HAP-1 (cell line): ENCODE data around the gene EVI5L.
"Not testable (repeated sequence)": the region's sequence is repeated elsewhere in the genome, so short reads cannot be mapped to it uniquely, and the experiment has no call there.

ENCODE experiments used
- DNase-seq, 2 experiments: peaks; one replicate each; pipeline ENCODE4 v3.0.0-alpha.2; 2016 to 2020; ENCODE audit warnings: low spot score in 2 of 2
- H3K27me3 ChIP-seq: fragments of 250-450 bp; sonication (Bioruptor Pico); 2 replicates; pipeline ENCODE4 v1.5.1; 2020; ENCODE audit warnings: low read depth, mild to moderate bottlenecking, moderate library complexity
- H3K36me3 ChIP-seq: fragments of 250-450 bp; sonication (Bioruptor Pico); replicated peaks from 2 replicates; pipeline ENCODE4 v1.5.1; 2020; ENCODE audit warnings: mild to moderate bottlenecking
- H3K4me1 ChIP-seq: fragments of 250-450 bp; sonication (Bioruptor Pico); 2 replicates; pipeline ENCODE4 v1.5.1; 2020; ENCODE audit warnings: mild to moderate bottlenecking
- H3K4me3 ChIP-seq: fragments of 250-450 bp; sonication (Bioruptor Pico); 2 replicates; pipeline ENCODE4 v1.5.1; 2020; ENCODE audit warnings: mild to moderate bottlenecking, moderate library complexity
- H3K9me3 ChIP-seq: fragments of 250-450 bp; sonication (Bioruptor Pico); 2 replicates; pipeline ENCODE4 v1.5.1; 2020; ENCODE audit warnings: mild to moderate bottlenecking, moderate library complexity
- in situ Hi-C: fragments of 300-500 bp; cut with MboI; formaldehyde crosslinking; loops from 3 replicates; pipeline ENCODE4 v1.14.3; 2020; ENCODE audit warnings: low sequenced_read_pairs, inconsistent platforms, mixed read lengths

The EVI5L gene

GRCh38 chr19:7883796-7884570 lies 54.0 kb downstream of the EVI5L start:
- H3K36me3 ChIP-seq: no peaks in the 10 kb centered on the region
- H3K27me3 ChIP-seq: no peaks in the 10 kb centered on the region
- in situ Hi-C loops: no loop called here
- H3K4me1 ChIP-seq: peaks cover 8% of the 10 kb centered on the region; the same call in 1 of the 2 replicates
- no peak overlapping the region for H3K4me3 ChIP-seq
- no peak for DNase-seq
- H3K9me3 ChIP-seq: no peaks in the 10 kb centered on the region; the same call in 1 of the 2 replicates

GRCh38 chr19:7885818-7886217 lies 55.8 kb downstream of the EVI5L start:
- H3K36me3 ChIP-seq: no peaks in the 10 kb centered on the region
- in situ Hi-C loops: no loop called here
- H3K4me1 ChIP-seq: peaks cover 8% of the 10 kb centered on the region; the same call in 1 of the 2 replicates
- no peak overlapping the region for H3K4me3 ChIP-seq
- H3K27me3 ChIP-seq: no peaks in the 10 kb centered on the region
- H3K9me3 ChIP-seq: no peaks in the 10 kb centered on the region; the same call in 1 of the 2 replicates
- DNase-seq: no peak

- in situ Hi-C loops: no loop called here
- Histone ChIP-seq H3K4me3 (peak overlapping the region; percentile 71), H3K36me3 (no peaks in the 10 kb centered on the region), H3K9me3 (no peaks in the 10 kb centered on the region), H3K4me1 (peaks cover 8% of the 10 kb centered on the region; the same call in 1 of the 2 replicates), H3K27me3 (no peaks in the 10 kb centered on the region)
- no peak for DNase-seq
Observed at GRCh38 chr19:7887408-7888144, 57.6 kb downstream of the EVI5L start.

- Histone ChIP-seq H3K9me3 (no peaks in the 10 kb centered on the region), H3K27me3 (no peaks in the 10 kb centered on the region), H3K4me1 (peaks cover 8% of the 10 kb centered on the region; the same call in 1 of the 2 replicates), H3K4me3 (peak within 1 kb of the TSS; percentile 71), H3K36me3 (no peaks in the 10 kb centered on the region)
- in situ Hi-C loops: no loop called here
- DNase-seq: peak; percentile 76 to 90
Observed at GRCh38 chr19:7888145-7888825, 58.3 kb downstream of the EVI5L start, which contains the start of gene LRRC8E. Gene LRRC8E (plus strand): TSS chr19:7888510. CDS start chr19:7895604, 7,094 bp downstream.

- in situ Hi-C loops: no loop called here
- Histone ChIP-seq H3K9me3 (no peaks in the 10 kb centered on the region), H3K4me3 (peak overlapping the region; percentile 71), H3K36me3 (no peaks in the 10 kb centered on the region), H3K27me3 (no peaks in the 10 kb centered on the region), H3K4me1 (peaks cover 8% of the 10 kb centered on the region; the same call in 1 of the 2 replicates)
- DNase-seq: no peak
Observed at GRCh38 chr19:7888826-7889217, 58.8 kb downstream of the EVI5L start.

GRCh38 chr19:7893362-7894101 lies 63.5 kb downstream of the EVI5L start:
- H3K36me3 ChIP-seq, H3K27me3 ChIP-seq, H3K4me3 ChIP-seq, H3K4me1 ChIP-seq, DNase-seq, in situ Hi-C loops, H3K9me3 ChIP-seq: not testable (repeated sequence)

GRCh38 chr19:7894612-7895309 lies 64.7 kb downstream of the EVI5L start:
- no peaks in the 10 kb centered on the region for H3K27me3 ChIP-seq
- H3K4me3 ChIP-seq: no peak overlapping the region
- in situ Hi-C loops: no loop called here
- H3K4me1 ChIP-seq: no peaks in the 10 kb centered on the region
- no peak for DNase-seq
- peaks cover 10% of the 10 kb centered on the region for H3K36me3 ChIP-seq
- H3K9me3 ChIP-seq: no peaks in the 10 kb centered on the region

- in situ Hi-C loops: no loop called here
- H3K4me3 ChIP-seq: no peak overlapping the region
Observed at GRCh38 chr19:7895565-7895964, 65.5 kb downstream of the EVI5L start.

GRCh38 chr19:7897292-7897691 lies 67.3 kb downstream of the EVI5L start:
- H3K4me1 ChIP-seq: no peaks in the 10 kb centered on the region
- no peaks in the 10 kb centered on the region for H3K27me3 ChIP-seq
- no peaks in the 10 kb centered on the region for H3K9me3 ChIP-seq
- H3K36me3 ChIP-seq: peaks cover 10% of the 10 kb centered on the region
- in situ Hi-C loops: no loop called here
- no peak for DNase-seq
- no peak overlapping the region for H3K4me3 ChIP-seq

More at GRCh38 chr19:7895565-7895964, 65.5 kb downstream of the EVI5L start:
- DNase-seq: no peak
- H3K27me3 ChIP-seq: no peaks in the 10 kb centered on the region
- H3K9me3 ChIP-seq: no peaks in the 10 kb centered on the region
- H3K36me3 ChIP-seq: peaks cover 10% of the 10 kb centered on the region
- H3K4me1 ChIP-seq: no peaks in the 10 kb centered on the region

- no peaks in the 10 kb centered on the region for H3K9me3 ChIP-seq
- H3K4me3 ChIP-seq: no peak overlapping the region
- in situ Hi-C loops: no loop called here
- peaks cover 10% of the 10 kb centered on the region for H3K36me3 ChIP-seq
- H3K27me3 ChIP-seq: no peaks in the 10 kb centered on the region
- peaks cover 7% of the 10 kb centered on the region for H3K4me1 ChIP-seq
- DNase-seq: no peak
Observed at GRCh38 chr19:7898967-7899366, 68.9 kb downstream of the EVI5L start.

- peaks cover 10% of the 10 kb centered on the region for H3K36me3 ChIP-seq
- peaks cover 11% of the 10 kb centered on the region for H3K4me1 ChIP-seq
- no peaks in the 10 kb centered on the region for H3K27me3 ChIP-seq
- in situ Hi-C loops: no loop called here
- H3K9me3 ChIP-seq: no peaks in the 10 kb centered on the region
- H3K4me3 ChIP-seq: no peak overlapping the region
- DNase-seq: no peak
Observed at GRCh38 chr19:7899751-7900378, 69.8 kb downstream of the EVI5L start.

GRCh38 chr19:7900401-7900870 lies 70.4 kb downstream of the EVI5L start:
- in situ Hi-C loops: no loop called here

More at GRCh38 chr19:7900401-7900870, 70.4 kb downstream of the EVI5L start:
- H3K36me3 ChIP-seq: peaks cover 10% of the 10 kb centered on the region
- no peaks in the 10 kb centered on the region for H3K9me3 ChIP-seq
- DNase-seq: no peak
- H3K27me3 ChIP-seq: no peaks in the 10 kb centered on the region
- peaks cover 15% of the 10 kb centered on the region for H3K4me1 ChIP-seq
- no peak overlapping the region for H3K4me3 ChIP-seq
